H1 (cell line): ENCODE data around the gene RAB26. TPM values are rescaled to one million over a fixed set of nuclear protein-coding genes. Genes with fewer than 3 reads are reported as not detected.

ENCODE experiments used
- CTCF ChIA-PET: fragments of 300-600 bp; sonication (Branson Sonifier 250); formaldehyde crosslinking; loops from one replicate; lab custom pipeline; 2021; ENCODE audit not compliant: partially characterized antibody; lab: Charles Lee
- POLR2A ChIA-PET: fragments of 300-600 bp; sonication (Branson Sonifier 250); formaldehyde crosslinking; loops from one replicate; lab custom pipeline; 2021; ENCODE audit warnings: inconsistent platforms; ENCODE audit not compliant: partially characterized antibody; lab: Charles Lee
- DNase-seq, 2 experiments: peaks; one replicate each; pipeline versions ENCODE4 v3.0.0 to v3.0.0-alpha.2; 2010 to 2022; ENCODE audit warnings: low spot score in 2 of 2, low read depth in 1 of 2, mixed read lengths in 1 of 2
- FAIRE-seq: peaks from 2 replicates; lab custom pipeline; 2011; peaks lifted over from hg19 to GRCh38; lab: Jason Lieb, UNC
- H2AFZ ChIP-seq: 2 replicates; pipeline ENCODE4 v1.8.1; 2012; ENCODE audit warnings: low read length, inconsistent platforms
- H2AK5ac ChIP-seq: 2 replicates; pipeline ENCODE4 v1.6.1; 2013; ENCODE audit warnings: low read depth, low read length
- H2BK120ac ChIP-seq: replicated peaks from 2 replicates; pipeline ENCODE3; 2013; ENCODE audit warnings: low read depth, low read length, inconsistent platforms
- H2BK12ac ChIP-seq: 2 replicates; pipeline ENCODE4 v1.6.1; 2013; ENCODE audit warnings: low read depth, low read length
- H2BK15ac ChIP-seq: 2 replicates; pipeline ENCODE4 v1.6.1; 2013; ENCODE audit warnings: low read length
- H2BK20ac ChIP-seq: 2 replicates; pipeline ENCODE4 v1.6.1; 2013; ENCODE audit warnings: low read length
- H2BK5ac ChIP-seq: 2 replicates; pipeline ENCODE4 v1.6.1; 2013; ENCODE audit warnings: low read depth, low read length
- H3K14ac ChIP-seq: 2 replicates; pipeline ENCODE4 v1.6.1; 2013; ENCODE audit warnings: inconsistent platforms; ENCODE audit not compliant: insufficient read length
- H3K18ac ChIP-seq: 2 replicates; pipeline ENCODE4 v1.6.1; 2013; ENCODE audit warnings: low read length; ENCODE audit errors: extremely low read depth
- H3K23ac ChIP-seq: 2 replicates; pipeline ENCODE4 v1.6.1; 2013; ENCODE audit warnings: inconsistent platforms; ENCODE audit not compliant: insufficient read length
- H3K23me2 ChIP-seq: 2 replicates; pipeline ENCODE4 v1.6.1; 2013; ENCODE audit warnings: low read depth, low read length
- H3K27ac ChIP-seq: 2 replicates; pipeline ENCODE4 v1.6.1; 2011; ENCODE audit warnings: low read depth, low read length, inconsistent platforms
- H3K27me3 ChIP-seq, 4 experiments: replicated peaks in 1 of 4; 1 replicate in 1 of 4; 2 replicates in 3 of 4; pipeline versions ENCODE4 v1.6.1 to v1.8.1; 2011 to 2013; ENCODE audit warnings: low read length in 3 of 4, mild to moderate bottlenecking in 3 of 4, inconsistent platforms in 2 of 4, mixed read lengths in 2 of 4, moderate library complexity in 1 of 4; ENCODE audit not compliant: control insufficient read depth in 3 of 4, insufficient read depth in 3 of 4; ENCODE audit errors: extremely low read depth in 1 of 4
- H3K36me3 ChIP-seq, 4 experiments: 2 replicates each; pipeline versions ENCODE4 v1.6.1 to v1.8.1; 2011 to 2013; ENCODE audit warnings: mild to moderate bottlenecking in 4 of 4, low read length in 3 of 4, moderate library complexity in 2 of 4, control low read depth in 1 of 4, inconsistent platforms in 1 of 4; ENCODE audit not compliant: insufficient read depth in 4 of 4, control insufficient read depth in 2 of 4
- H3K4ac ChIP-seq: replicated peaks from 2 replicates; pipeline ENCODE3; 2013; ENCODE audit warnings: low read length, low read depth, mixed read lengths, inconsistent platforms; ENCODE audit not compliant: insufficient read length
- H3K4me1 ChIP-seq, 4 experiments: replicated peaks in 1 of 4; 1 replicate in 1 of 4; 2 replicates in 3 of 4; pipeline versions ENCODE4 v1.6.1 to v1.8.1; 2011 to 2013; ENCODE audit warnings: low read length in 3 of 4, inconsistent platforms in 2 of 4, mixed read lengths in 1 of 4; ENCODE audit not compliant: insufficient read depth in 4 of 4, control insufficient read depth in 3 of 4
- H3K4me2 ChIP-seq, 2 experiments: 2 replicates each; pipeline versions ENCODE4 v1.6.1 to v1.8.1; 2011 to 2013; ENCODE audit warnings: low read depth in 2 of 2, low read length in 2 of 2, control low read depth in 1 of 2, inconsistent platforms in 1 of 2, mild to moderate bottlenecking in 1 of 2; ENCODE audit not compliant: insufficient read depth in 1 of 2
- H3K4me3 ChIP-seq, 4 experiments: fragments of 200-600, 300-600 bp in 1 of 4; sonication (generic), shearing (Covaris generic), sonication (Bioruptor Twin) in 1 of 4; 2 replicates each; pipeline versions ENCODE4 v1.5.1 to v1.8.1; 2011 to 2016; ENCODE audit warnings: low read length in 4 of 4, low read depth in 3 of 4, control low read depth in 2 of 4, inconsistent platforms in 2 of 4, mild to moderate bottlenecking in 2 of 4, mixed read lengths in 1 of 4, moderate library complexity in 1 of 4; ENCODE audit not compliant: insufficient read depth in 2 of 4; ENCODE audit errors: extremely low read depth in 1 of 4
- H3K56ac ChIP-seq: replicated peaks from 2 replicates; pipeline ENCODE3; 2013; ENCODE audit warnings: low read depth, mild to moderate bottlenecking, mixed read lengths, low read length, inconsistent platforms; ENCODE audit not compliant: insufficient read length
- H3K79me1 ChIP-seq: 2 replicates; pipeline ENCODE4 v1.6.1; 2013; ENCODE audit warnings: low read depth, low read length, control low read depth
- H3K79me2 ChIP-seq, 2 experiments: 2 replicates each; pipeline versions ENCODE4 v1.6.1 to v1.8.1; 2012 to 2013; ENCODE audit warnings: low read length in 2 of 2, mild to moderate bottlenecking in 2 of 2, inconsistent platforms in 1 of 2; ENCODE audit not compliant: insufficient read depth in 2 of 2, control insufficient read depth in 1 of 2
- H3K9ac ChIP-seq, 4 experiments: replicated peaks in 1 of 4; 1 replicate in 1 of 4; 2 replicates in 3 of 4; pipeline versions ENCODE4 v1.6.1 to v1.8.1; 2011 to 2013; ENCODE audit warnings: low read depth in 3 of 4, low read length in 3 of 4, control low read depth in 2 of 4, mild to moderate bottlenecking in 2 of 4, moderate library complexity in 2 of 4, inconsistent platforms in 1 of 4; ENCODE audit errors: extremely low read depth in 1 of 4
- H3K9me3 ChIP-seq, 2 experiments: 2 replicates each; pipeline versions ENCODE4 v1.6.1 to v1.8.1; 2012 to 2013; ENCODE audit warnings: mild to moderate bottlenecking in 2 of 2, moderate library complexity in 2 of 2, control low read depth in 1 of 2, inconsistent platforms in 1 of 2, low read depth in 1 of 2, low read length in 1 of 2, mixed read lengths in 1 of 2; ENCODE audit not compliant: insufficient read depth in 2 of 2
- H4K20me1 ChIP-seq, 2 experiments: replicated peaks in 1 of 2; 2 replicates each; pipeline versions ENCODE3 to v1.8.1; 2011 to 2013; ENCODE audit warnings: inconsistent platforms in 2 of 2, low read length in 2 of 2, mild to moderate bottlenecking in 1 of 2; ENCODE audit not compliant: insufficient read depth in 2 of 2, control insufficient read depth in 1 of 2
- H4K5ac ChIP-seq: 2 replicates; pipeline ENCODE4 v1.6.1; 2013; ENCODE audit warnings: low read length, low read depth, mixed read lengths, inconsistent platforms; ENCODE audit not compliant: insufficient read length
- H4K8ac ChIP-seq: 2 replicates; pipeline ENCODE4 v1.8.0; 2013; ENCODE audit warnings: mild to moderate bottlenecking, moderate library complexity, low read length, inconsistent platforms; ENCODE audit not compliant: insufficient read depth; ENCODE audit errors: extremely low read depth
- H4K91ac ChIP-seq: replicated peaks from 2 replicates; pipeline ENCODE3; 2013; ENCODE audit warnings: low read length, mixed read lengths, inconsistent platforms; ENCODE audit not compliant: insufficient read length
- BRCA1 ChIP-seq: IDR thresholded peaks from 2 replicates; pipeline ENCODE4 v1.6.1; 2012; ENCODE audit warnings: low read depth, low read length, improper control_type of control experiment
- CEBPB ChIP-seq: IDR thresholded peaks from 2 replicates; pipeline ENCODE4 v1.6.1; 2012; ENCODE audit warnings: low read depth, low read length
- CTCF ChIP-seq, 3 experiments: IDR thresholded peaks; 1 replicate in 2 of 3; 2 replicates in 1 of 3; pipeline versions ENCODE4 v1.5.1 to v1.6.1; 2011; ENCODE audit warnings: low read length in 3 of 3, mild to moderate bottlenecking in 3 of 3, inconsistent platforms in 2 of 3, low read depth in 1 of 3, moderate library complexity in 1 of 3; ENCODE audit not compliant: insufficient read depth in 1 of 3; ENCODE audit errors: control extremely low read depth in 1 of 3
- GABPA ChIP-seq: IDR thresholded peaks from 2 replicates; pipeline ENCODE4 v1.6.1; 2011; ENCODE audit warnings: mild to moderate bottlenecking, low read length, moderate library complexity, borderline replicate concordance; ENCODE audit not compliant: insufficient read depth
- HDAC6 ChIP-seq: IDR thresholded peaks from one replicate; pipeline ENCODE4 v1.7.1; 2012; ENCODE audit warnings: low read depth, mild to moderate bottlenecking, inconsistent platforms, low read length, moderate library complexity
- POU5F1 ChIP-seq: IDR thresholded peaks from 2 replicates; pipeline ENCODE4 v1.6.1; 2011; ENCODE audit warnings: low read depth, mild to moderate bottlenecking, low read length, moderate library complexity
- RAD21 ChIP-seq, 2 experiments: IDR thresholded peaks in 1 of 2; conservative IDR thresholded peaks in 1 of 2; 2 replicates each; pipeline ENCODE4 v1.6.1; 2011; ENCODE audit warnings: low read depth in 2 of 2, low read length in 2 of 2, improper control_type of control experiment in 1 of 2, inconsistent platforms in 1 of 2, mild to moderate bottlenecking in 1 of 2, moderate library complexity in 1 of 2
- TAF7 ChIP-seq: optimal IDR thresholded peaks from 2 replicates; pipeline ENCODE3; 2011; ENCODE audit warnings: low read depth, mild to moderate bottlenecking, inconsistent platforms, low read length, moderate library complexity, borderline replicate concordance
- YY1 ChIP-seq: IDR thresholded peaks from 2 replicates; pipeline ENCODE4 v1.6.1; 2011; ENCODE audit warnings: low read depth, mild to moderate bottlenecking, low read length
- WGBS, 2 experiments: shearing (Covaris generic) in 1 of 2; methylation state at CpG; one replicate each; pipeline versions ENCODE4 v1.1.6 to v1.1.7; 2013 to 2015; ENCODE audit warnings: low lambda C conversion rate in 2 of 2, mixed read lengths in 2 of 2, inconsistent platforms in 1 of 2, low coverage in 1 of 2, missing lambda C conversion rate in 1 of 2; ENCODE audit not compliant: insufficient replicate concordance in 2 of 2, insufficient coverage in 1 of 2, insufficient read length in 1 of 2; ENCODE audit errors: extremely low coverage in 1 of 2, missing lambda C conversion rate in 1 of 2; 5-methylcytosine and 5-hydroxymethylcytosine counted together
- polyA plus RNA-seq, 7 experiments: library from polyadenylated mRNA; depleted of rRNA in 3 of 7; stranded (reverse) in 5 of 7; unstranded in 2 of 7; fragments of >200 nt in 5 of 7; fragments of 200-250 nt in 2 of 7; gene quantifications; 1 replicate in 5 of 7; 2 replicates in 1 of 7; 4 replicates in 1 of 7; pipeline versions ENCODE4 v1.2.1 to v1.2.3, GENCODE V29; 2011 to 2013; ENCODE audit warnings: missing spikeins in 2 of 7, mixed read lengths in 2 of 7
- total RNA-seq: library from RNA; stranded (reverse); fragmentation: NEBNext Ultra II Directional; extraction: Animal tissue kit (Norgen Biotek cat#: 25700); gene quantifications from 2 replicates; pipeline ENCODE4 v1.2.1, GENCODE V29; 2021

Gene RAB26
- total and polyA plus RNA-seq, 2 of the 8 experiments (the other 6 are each of a cell fraction or from before 2014, with no cell fraction given): 4.3 to 5.4 TPM

GRCh38 chr16:2173366-2173765 is 24.9 kb downstream of the RAB26 start:
- H3K18ac ChIP-seq: no peak overlapping the region
- H2BK120ac ChIP-seq: no peak overlapping the region
- no peak overlapping the region for H4K8ac ChIP-seq
- no peak overlapping the region for H3K4me3 ChIP-seq
- no peak overlapping the region for H3K4ac ChIP-seq
- H3K27me3 ChIP-seq: no peaks in the 10 kb centered on the region
- H2AFZ ChIP-seq: no peak overlapping the region
- no peak overlapping the region for H3K56ac ChIP-seq
- H2AK5ac ChIP-seq: no peak overlapping the region
- no peak overlapping the region for H4K91ac ChIP-seq
- no peak for DNase-seq
- no peaks in the 10 kb centered on the region for H3K9me3 ChIP-seq
- H3K23ac ChIP-seq: no peak overlapping the region
- no peaks in the 10 kb centered on the region for H3K79me1 ChIP-seq
- H3K14ac ChIP-seq: no peak overlapping the region
- ChIA-PET CTCF (no interaction called here), POLR2A (interaction anchor here (0.8 to 13.5 kb wide), 6 partner anchors 13 to 127 kb away, joined by 3 to 312 read pairs (median 3); partner anchors contain the start of genes MLST8 and TRAF7)
- peaks cover 24 to 68% (median 37%) of the 10 kb centered on the region in 4 experiments for H3K36me3 ChIP-seq
- no peak overlapping the region for H3K9ac ChIP-seq
- H3K23me2 ChIP-seq: no peaks in the 10 kb centered on the region
- H3K4me1 ChIP-seq: no peaks in the 10 kb centered on the region; a peak in 1 of 7 replicates
- 97% methylated on average over 9 of the region's 14 CpGs; no CpG with 5 or more reads in 1 of the 2 experiments for WGBS, 2 experiments
- H4K20me1 ChIP-seq: peaks cover 2 to 29% of the 10 kb centered on the region in 2 experiments
- H3K79me2 ChIP-seq: no peaks in the 10 kb centered on the region
- H2BK5ac ChIP-seq: no peak overlapping the region
- H2BK20ac ChIP-seq: no peak overlapping the region
- H2BK15ac ChIP-seq: no peak overlapping the region
- H2BK12ac ChIP-seq: no peak overlapping the region
- H3K4me2 ChIP-seq: no peak overlapping the region
- H4K5ac ChIP-seq: no peak overlapping the region
- FAIRE-seq: no peak
- no peak overlapping the region for H3K27ac ChIP-seq
- TF ChIP-seq GABPA: no peak
- TF ChIP-seq CEBPB: no peak
- no peak for TF ChIP-seq BRCA1
- TF ChIP-seq POU5F1: no peak
- TF ChIP-seq HDAC6: no peak
- no peak for TF ChIP-seq CTCF (IDR thresholded peaks at IDR 0.05; ENCODE audit: control extremely low read depth in 1 of 3, insufficient read depth in 1 of 3, low read depth in 1 of 3, low read length in 3 of 3)
- TF ChIP-seq RAD21 (IDR thresholded peaks at IDR 0.05 in 1 of 2, conservative IDR thresholded peaks at IDR 0.05 in 1 of 2; ENCODE audit: low read depth in 2 of 2, low read length in 2 of 2): no peak
- no peak for TF ChIP-seq YY1
- no peak for TF ChIP-seq TAF7
